Neutrophil (primary cell): Measurements from ENCODE around the gene DLL3.

Experiments used
- H3K27ac ChIP-seq: fragments of 200-600 bp; sonication (generic); 2 replicates; pipeline ENCODE4 v1.5.1; 2016; ENCODE audit warnings: mild to moderate bottlenecking, moderate library complexity
- H3K27me3 ChIP-seq: fragments of 200-600 bp; sonication (generic); 2 replicates; pipeline ENCODE4 v1.6.0; 2016; ENCODE audit warnings: mild to moderate bottlenecking
- H3K36me3 ChIP-seq: fragments of 200-600 bp; sonication (generic); 2 replicates; pipeline ENCODE4 v1.5.1; 2017
- H3K4me1 ChIP-seq, 2 experiments: fragments of 200-600 bp in 1 of 2; sonication (generic) in 1 of 2; 1 replicate in 1 of 2; 2 replicates in 1 of 2; pipeline versions ENCODE4 v1.5.1 to v1.6.1; 2013 to 2016; ENCODE audit warnings: low read depth in 1 of 2, low read length in 1 of 2, mild to moderate bottlenecking in 1 of 2, moderate library complexity in 1 of 2; ENCODE audit not compliant: control insufficient read depth in 1 of 2, insufficient read depth in 1 of 2
- H3K4me3 ChIP-seq, 2 experiments: fragments of 200-600 bp in 1 of 2; sonication (generic) in 1 of 2; 1 replicate in 1 of 2; 2 replicates in 1 of 2; pipeline ENCODE4 v1.5.1; 2013 to 2016; ENCODE audit warnings: low read depth in 1 of 2, low read length in 1 of 2, mild to moderate bottlenecking in 1 of 2, moderate library complexity in 1 of 2
- H3K9me3 ChIP-seq: fragments of 200-600 bp; sonication (generic); 2 replicates; pipeline ENCODE4 v1.5.1; 2016
- CTCF ChIP-seq: fragments of 200-600 bp; sonication (generic); IDR thresholded peaks from 2 replicates; pipeline ENCODE4 v1.5.1; 2016; ENCODE audit warnings: antibody characterized with exemption

The DLL3 gene

GRCh38 chr19:39497996-39498797, 550 bp upstream of the DLL3 start:
- no peak overlapping the region for H3K27ac ChIP-seq
- no peaks in the 10 kb centered on the region for H3K9me3 ChIP-seq
- H3K36me3 ChIP-seq: no peaks in the 10 kb centered on the region
- no peaks in the 10 kb centered on the region for H3K4me1 ChIP-seq
- peaks cover 83% of the 10 kb centered on the region for H3K27me3 ChIP-seq
- TF ChIP-seq CTCF: no peak
- no peak overlapping the region for H3K4me3 ChIP-seq

GRCh38 chr19:39499932-39500331, 1.2 kb downstream of the DLL3 start:
- peaks cover 100% of the 10 kb centered on the region for H3K27me3 ChIP-seq
- no peak overlapping the region for H3K4me3 ChIP-seq
- no peaks in the 10 kb centered on the region for H3K9me3 ChIP-seq
- no peak overlapping the region for H3K27ac ChIP-seq
- H3K4me1 ChIP-seq: no peaks in the 10 kb centered on the region
- no peak for TF ChIP-seq CTCF
- no peaks in the 10 kb centered on the region for H3K36me3 ChIP-seq

GRCh38 chr19:39500543-39500942, 1.8 kb downstream of the DLL3 start:
- H3K4me3 ChIP-seq: no peak overlapping the region
- no peak overlapping the region for H3K27ac ChIP-seq
- H3K36me3 ChIP-seq: no peaks in the 10 kb centered on the region
- H3K4me1 ChIP-seq: no peaks in the 10 kb centered on the region
- TF ChIP-seq CTCF: no peak
- H3K27me3 ChIP-seq: peaks cover 100% of the 10 kb centered on the region
- no peaks in the 10 kb centered on the region for H3K9me3 ChIP-seq

GRCh38 chr19:39501340-39501739, 2.6 kb downstream of the DLL3 start:
- Histone ChIP-seq H3K4me1 (no peaks in the 10 kb centered on the region), H3K36me3 (no peaks in the 10 kb centered on the region), H3K27ac (no peak overlapping the region), H3K9me3 (no peaks in the 10 kb centered on the region), H3K4me3 (no peak overlapping the region), H3K27me3 (peaks cover 100% of the 10 kb centered on the region)
- TF ChIP-seq CTCF: no peak

- Histone ChIP-seq H3K36me3 (no peaks in the 10 kb centered on the region), H3K27me3 (peaks cover 100% of the 10 kb centered on the region), H3K4me3 (no peak overlapping the region), H3K4me1 (peaks cover 0 to 3% of the 10 kb centered on the region in 2 experiments), H3K27ac (no peak overlapping the region), H3K9me3 (no peaks in the 10 kb centered on the region)
- TF ChIP-seq CTCF: peak; percentile 85
These were observed 4.1 kb downstream of the DLL3 start for GRCh38 chr19:39502640-39503417.
